Measurements from ENCODE around the gene FHIT.
"Not testable (repeated sequence)": the region's sequence is repeated elsewhere in the genome, so short reads cannot be mapped to it uniquely, and the experiment has no call there.

Gene FHIT

GRCh38 chr3:60591267-60591666, 660.0 kb downstream of the FHIT start:
- no peak for DNase-seq

DNA sequence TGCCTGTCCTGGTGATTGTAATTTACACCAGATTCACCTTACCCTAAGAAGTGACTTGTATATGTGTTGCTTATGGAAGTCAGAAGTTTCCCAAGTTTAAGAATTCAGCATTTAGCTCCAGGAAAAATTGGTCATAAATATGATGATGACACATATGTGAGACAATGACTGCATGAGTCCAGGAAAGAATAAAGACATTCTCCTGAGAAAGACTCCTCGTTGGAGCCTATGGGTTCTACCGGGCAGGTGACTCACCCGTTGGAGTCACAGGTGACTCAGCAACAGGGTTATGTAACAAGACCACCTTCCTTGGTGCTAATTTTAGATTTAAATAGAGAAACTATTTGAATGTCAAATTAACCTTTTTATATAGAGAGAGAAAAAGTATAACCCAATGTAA, 662.4 kb downstream of the FHIT start:
- no peak for DNase-seq

GRCh38 chr3:60585918-60586317, 665.3 kb downstream of the FHIT start:
- DNase-seq, result no peak

- DNase-seq, result no peak
Observed at GRCh38 chr3:60584250-60584649, 667.0 kb downstream of the FHIT start.

DNA sequence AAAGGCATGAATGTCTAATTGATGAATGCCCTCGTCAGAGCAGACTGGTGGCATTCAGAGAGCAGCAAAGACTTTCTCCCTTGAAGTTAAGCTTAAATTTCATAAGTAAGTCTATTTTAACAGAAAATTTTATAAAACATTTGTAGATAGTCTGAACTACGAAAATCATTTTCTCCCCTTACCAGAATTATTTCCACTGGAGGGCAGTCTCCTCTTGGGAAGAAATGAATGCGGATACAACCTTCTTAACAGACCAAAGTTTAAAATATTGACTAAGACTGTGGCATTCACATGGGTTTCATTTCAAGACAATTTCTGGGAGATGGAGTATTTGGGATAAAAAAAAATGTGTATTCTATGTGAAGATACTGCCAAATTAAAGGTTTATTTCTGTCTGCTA, 669.0 kb downstream of the FHIT start:
- no peak for DNase-seq

- no peak for DNase-seq
Observed at GRCh38 chr3:60580809-60581208, 670.4 kb downstream of the FHIT start.

- peak; percentile 4 for DNase-seq
Observed at GRCh38 chr3:60579734-60580133, 671.5 kb downstream of the FHIT start.

- DNase-seq, result no peak
Observed at GRCh38 chr3:60578936-60579335, 672.3 kb downstream of the FHIT start.

DNA sequence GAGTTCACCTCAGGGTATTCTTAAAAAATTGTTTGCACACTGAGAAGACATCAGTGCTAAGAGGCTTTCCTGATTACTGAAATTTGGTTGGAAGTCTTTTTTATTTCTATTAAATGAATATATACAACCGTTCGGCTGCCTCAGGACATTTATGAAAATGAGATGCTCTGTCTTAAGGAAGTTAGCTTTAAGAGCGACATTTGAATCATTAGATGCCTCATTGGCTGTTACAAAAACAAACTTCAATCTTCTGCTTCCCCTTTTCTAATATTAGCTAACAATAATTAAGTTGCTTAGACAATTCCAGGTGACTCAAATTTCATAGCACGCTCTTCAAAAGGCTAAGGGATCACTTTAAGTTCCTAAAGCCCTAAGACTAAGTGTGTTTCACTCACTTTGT, 673.7 kb downstream of the FHIT start:
- DNase-seq, result no peak

- DNase-seq, result no peak
Observed at GRCh38 chr3:60575718-60576272, 675.5 kb downstream of the FHIT start.

- DNase-seq, result no peak
Observed at GRCh38 chr3:60574046-60574769, 677.0 kb downstream of the FHIT start.

DNA sequence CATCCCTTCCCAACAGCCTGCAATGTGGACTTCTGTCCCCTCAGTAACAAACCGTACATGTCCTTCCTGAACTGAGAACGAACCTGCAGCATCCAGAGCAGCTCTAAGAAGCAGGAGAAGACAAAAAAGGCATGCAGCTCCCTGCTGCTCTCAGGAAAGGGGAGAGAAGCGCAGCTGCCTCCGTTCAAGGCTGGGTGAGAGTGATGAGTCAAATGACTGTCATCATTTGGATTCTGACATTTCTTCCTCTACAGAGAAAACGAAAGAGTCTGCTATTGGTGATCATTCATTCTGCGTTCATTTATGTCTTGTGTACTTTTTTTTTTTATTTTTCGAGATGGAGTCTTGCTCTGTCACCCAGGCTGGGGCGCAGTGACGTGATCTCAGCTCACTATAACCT, 677.8 kb downstream of the FHIT start:
- no peak for DNase-seq

DNA sequence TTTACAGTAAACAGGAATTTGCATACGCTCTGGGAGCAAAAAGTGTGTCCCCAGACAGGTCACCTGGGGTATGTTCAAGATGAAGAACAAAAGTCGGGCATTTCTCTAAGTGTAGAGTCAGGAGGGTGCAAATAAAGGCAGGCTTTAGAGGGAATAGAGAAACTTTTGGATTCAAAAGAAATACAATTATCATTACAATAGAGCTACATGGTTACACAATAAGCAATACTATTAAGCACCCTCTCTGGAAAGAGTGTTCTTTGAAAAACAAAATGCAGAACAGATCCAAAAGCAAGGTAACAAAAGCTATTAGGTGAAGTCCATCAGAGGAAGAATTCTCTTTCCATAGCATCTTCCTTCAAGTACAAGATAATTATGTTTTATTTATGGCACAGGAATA, 679.7 kb downstream of the FHIT start:
- no peak for DNase-seq

- no peak for DNase-seq
Observed at GRCh38 chr3:60557122-60557521, 694.1 kb downstream of the FHIT start.

DNA sequence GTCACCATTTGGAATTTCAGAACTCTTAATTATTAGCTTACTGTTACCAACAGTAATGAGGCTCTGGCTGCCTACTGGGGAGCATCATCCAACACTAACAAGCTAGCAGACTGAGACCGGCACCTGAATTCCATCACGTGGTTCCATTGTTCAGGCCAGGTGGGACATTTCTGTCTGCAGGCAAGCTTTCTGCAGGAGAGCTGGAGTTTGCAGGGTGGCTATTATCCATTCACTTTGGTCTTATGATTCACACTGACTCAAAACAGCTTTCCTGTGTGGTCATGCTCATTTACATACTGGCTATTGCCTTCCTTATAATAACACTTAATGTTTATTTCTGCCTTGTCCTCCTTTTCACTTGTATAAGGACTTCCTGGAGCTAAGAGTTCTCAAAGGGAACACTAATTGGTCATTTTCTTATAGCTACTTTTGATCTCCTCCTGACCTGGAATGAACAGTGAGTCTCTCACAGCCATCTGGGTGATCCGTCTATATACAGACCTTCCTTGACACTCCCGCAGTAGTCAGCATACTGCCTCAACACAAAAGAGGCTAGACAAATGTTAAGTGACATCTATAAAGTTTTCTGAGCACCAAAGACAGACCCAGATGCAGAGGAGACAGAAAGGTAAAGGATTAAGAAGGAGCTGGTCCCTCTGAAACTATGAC, 695.4 kb downstream of the FHIT start:
- DNase-seq, result no peak

- DNase-seq, result no peak
Observed at GRCh38 chr3:60553144-60553543, 698.1 kb downstream of the FHIT start.

DNA sequence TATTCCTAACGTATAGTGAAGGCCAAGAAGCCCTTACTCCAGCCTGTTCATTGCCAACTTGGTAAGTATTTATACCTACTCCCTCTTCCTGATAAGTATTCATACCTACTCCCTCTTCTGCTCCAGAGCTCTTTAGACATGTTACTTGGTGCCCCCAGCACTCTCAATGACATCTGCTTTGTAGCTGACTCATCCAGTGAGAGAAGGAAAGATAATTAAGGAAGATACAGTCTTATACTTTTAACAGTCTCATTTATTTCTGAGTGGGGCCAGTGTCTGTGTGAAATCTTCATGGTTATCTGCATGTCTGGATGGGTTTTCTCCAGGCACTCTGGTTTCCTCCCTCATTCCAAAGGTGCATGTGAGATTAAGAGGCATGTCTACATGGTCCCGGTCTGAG, 698.7 kb downstream of the FHIT start:
- no peak for DNase-seq

GRCh38 chr3:60551455-60552209, 699.6 kb downstream of the FHIT start:
- no peak for DNase-seq

DNA sequence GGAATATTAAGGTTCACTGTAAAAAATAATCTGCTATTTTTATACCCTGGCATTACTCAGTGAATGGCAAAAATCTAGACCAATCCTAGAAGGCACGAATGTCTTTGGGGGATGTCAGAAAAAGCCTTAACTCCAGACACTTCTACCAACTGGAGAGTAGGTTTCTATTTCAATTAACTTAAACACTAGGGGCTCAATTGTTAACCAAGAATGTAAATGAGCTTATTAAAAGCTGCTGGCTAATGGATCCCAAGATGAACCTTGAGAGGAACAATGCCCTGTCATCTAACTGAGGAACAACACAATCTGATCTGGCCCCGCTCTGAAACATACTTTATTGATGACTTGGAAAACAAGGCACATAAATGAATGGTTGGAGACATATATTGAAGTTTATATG, 701.4 kb downstream of the FHIT start:
- DNase-seq, result no peak

GRCh38 chr3:60542995-60543394, 708.3 kb downstream of the FHIT start:
- no peak for DNase-seq

- DNase-seq, result not testable (repeated sequence)
Observed at GRCh38 chr3:60539394-60539793, 711.9 kb downstream of the FHIT start.

DNA sequence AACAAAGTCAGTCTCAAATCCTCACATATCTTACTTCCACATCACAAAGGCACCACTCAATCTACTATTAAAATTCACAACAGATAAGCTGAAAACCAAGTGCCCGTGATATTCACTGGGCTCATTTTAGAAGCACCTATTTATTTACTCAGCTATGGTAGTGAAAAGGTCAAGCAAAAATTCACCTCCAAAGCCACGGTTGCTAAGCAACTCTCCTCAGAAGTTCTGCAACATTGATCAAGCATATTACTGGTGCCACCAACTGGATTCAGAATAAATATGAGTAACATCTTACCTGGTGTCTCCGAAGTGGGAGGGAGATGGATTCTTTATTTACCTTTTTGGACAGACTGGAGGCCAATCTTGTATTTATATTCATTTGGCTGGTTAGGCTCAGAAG, 714.8 kb downstream of the FHIT start:
- no peak for DNase-seq

- DNase-seq, result no peak
Observed at GRCh38 chr3:60531759-60532158, 719.5 kb downstream of the FHIT start.

DNA sequence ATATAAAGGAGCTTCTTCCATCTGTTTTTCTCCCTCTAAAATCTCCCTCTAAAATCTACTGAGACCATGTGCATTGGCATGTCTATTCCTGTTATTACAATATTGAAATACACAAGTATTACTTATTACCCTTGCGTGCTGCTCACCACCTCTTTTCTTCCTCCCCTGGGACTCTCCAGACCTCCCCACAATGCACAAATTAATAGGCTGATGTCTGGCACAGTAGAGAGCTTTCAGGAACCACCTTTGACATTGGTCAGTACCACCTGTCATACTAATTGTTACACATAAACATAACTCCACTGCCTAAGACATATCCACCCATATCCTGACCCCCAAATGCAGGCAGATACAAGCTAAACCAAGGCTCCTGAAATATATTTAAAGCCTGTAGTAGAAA, 722.6 kb downstream of the FHIT start:
- DNase-seq, result no peak

All from EL (cell line).